Panc1 (cell line): ENCODE results near the gene INTS3. TPM values are rescaled to one million over a fixed set of nuclear protein-coding genes. Genes with fewer than 3 reads are reported as not detected.

Source experiments
- ATAC-seq: fragments of 200-7000 bp; cut with Tn5 transposase; 2 replicates; pipeline ENCODE4 v1.9.1; 2020; ENCODE audit warnings: mild to moderate bottlenecking, moderate library complexity
- BruUV-seq: library from RNA; stranded (reverse); fragments of 400-500 nt; replicated peaks from 2 replicates; lab custom pipeline; 2021; lab: Mats Ljungman, UMichigan
- CTCF ChIA-PET: fragments of 300-600 bp; sonication (Branson Sonifier 250); formaldehyde crosslinking; loops from one replicate; lab custom pipeline; 2022; ENCODE audit warnings: antibody characterized with exemption; lab: Charles Lee
- POLR2A ChIA-PET: fragments of 300-600 bp; sonication (Branson Sonifier 250); formaldehyde crosslinking; loops from one replicate; lab custom pipeline; 2022; ENCODE audit warnings: antibody characterized with exemption; lab: Charles Lee
- DNase-seq: peaks from one replicate; pipeline ENCODE4 v3.0.0-alpha.2; 2010; ENCODE audit warnings: low read depth, low spot score
- H3K27ac ChIP-seq: 2 replicates; pipeline ENCODE4 v1.5.1; 2011; ENCODE audit warnings: mild to moderate bottlenecking, low read length, inconsistent platforms
- H3K27me3 ChIP-seq: fragments of 200-500 bp; sonication (Bioruptor generic); 2 replicates; pipeline ENCODE4 v1.6.0; 2014; ENCODE audit warnings: low read length, inconsistent platforms; ENCODE audit not compliant: control insufficient read depth, insufficient read depth
- H3K36me3 ChIP-seq: fragments of 200-500 bp; sonication (Bioruptor generic); 2 replicates; pipeline ENCODE4 v1.5.1; 2014; ENCODE audit warnings: inconsistent platforms, mild to moderate bottlenecking, low read length, moderate library complexity; ENCODE audit not compliant: control insufficient read depth, insufficient read depth
- H3K4me1 ChIP-seq: 2 replicates; pipeline ENCODE4 v1.5.1; 2011; ENCODE audit warnings: inconsistent platforms, mild to moderate bottlenecking, low read length, moderate library complexity; ENCODE audit not compliant: control insufficient read depth, insufficient read depth
- H3K4me3 ChIP-seq, 2 experiments: 2 replicates each; pipeline ENCODE4 v1.5.1; 2011 to 2012; ENCODE audit warnings: low read depth in 2 of 2, low read length in 2 of 2, mild to moderate bottlenecking in 2 of 2, inconsistent platforms in 1 of 2, moderate library complexity in 1 of 2
- H3K9me3 ChIP-seq: fragments of 200-500 bp; sonication (Bioruptor generic); 2 replicates; pipeline ENCODE4 v1.5.1; 2014; ENCODE audit warnings: low read depth, mild to moderate bottlenecking, inconsistent platforms, low read length, moderate library complexity; ENCODE audit not compliant: control insufficient read depth, insufficient read depth
- POLR2AphosphoS5 ChIP-seq: IDR thresholded peaks from 2 replicates; pipeline ENCODE4 v1.6.1; 2012; ENCODE audit warnings: mild to moderate bottlenecking, low read depth, low read length, moderate library complexity
- SIN3A ChIP-seq: IDR thresholded peaks from 2 replicates; pipeline ENCODE4 v1.6.1; 2012; ENCODE audit warnings: low read depth, mild to moderate bottlenecking, low read length, moderate library complexity, borderline replicate concordance; ENCODE audit not compliant: insufficient read depth
- TCF7L2 ChIP-seq: IDR thresholded peaks from 2 replicates; pipeline ENCODE4 v1.6.1; 2011; ENCODE audit warnings: mild to moderate bottlenecking, low read depth, low read length, inconsistent platforms
- in situ Hi-C: cut with HindIII; loops from 2 replicates; pipeline ENCODE4 v1.10.0; 2016; ENCODE audit warnings: low sequenced_read_pairs, low pct_unique_long_range_greater_than_20kb
- intact Hi-C: fragments of 100-400 bp; cut with micrococcal nuclease; formaldehyde crosslinking; loops from one replicate; pipeline ENCODE4 v1.10.0; 2022; ENCODE audit not compliant: unreplicated experiment
- total RNA-seq: library from RNA; stranded (reverse); gene quantifications from one replicate; pipeline ENCODE4 v1.2.1, GENCODE V29; 2021; ENCODE audit not compliant: unreplicated experiment
- TF ChIP-seq, protein P1 (sequence below), 2 experiments: IDR thresholded peaks; 2 replicates each; pipeline ENCODE4 v1.6.1; 2011 to 2012; ENCODE audit warnings: low read depth in 2 of 2, control low read depth in 1 of 2, low read length in 1 of 2, mild to moderate bottlenecking in 1 of 2, moderate library complexity in 1 of 2; ENCODE audit not compliant: insufficient read depth in 1 of 2
- TF ChIP-seq, protein P2 (sequence below): fragments of 450-650 bp; IDR thresholded peaks from 2 replicates; pipeline ENCODE4 v1.5.1; 2017; ENCODE audit warnings: mild to moderate bottlenecking

Gene INTS3
- total RNA-seq, 1 experiment from 2014 or later, result 77.3 TPM

DNA sequence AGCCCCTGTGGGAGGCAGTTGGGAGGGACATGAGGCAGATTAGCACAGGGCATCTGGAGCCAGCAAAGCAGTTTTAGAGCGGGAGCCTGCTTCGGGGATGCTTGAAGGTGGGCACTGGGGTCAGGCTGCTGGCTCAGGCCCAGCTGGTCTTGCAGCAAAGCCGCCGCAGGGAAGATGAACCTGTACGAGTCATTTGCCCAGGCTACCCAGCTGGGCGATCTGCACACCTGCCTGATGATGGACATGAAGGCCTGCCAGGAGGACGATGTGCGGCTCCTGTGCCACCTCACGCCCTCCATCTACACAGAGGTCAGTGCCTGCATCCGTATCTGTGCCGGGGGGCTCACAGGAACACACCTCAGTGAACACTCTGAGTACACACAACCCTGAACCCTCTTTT lies 39.7 kb downstream of the INTS3 start:
- intact Hi-C loops (no loop called here), in situ Hi-C loops (no loop called here)
- Histone ChIP-seq H3K27me3 (no peaks in the 10 kb centered on the region), H3K9me3 (no peaks in the 10 kb centered on the region), H3K4me3 (no peak overlapping the region), H3K27ac (no peak overlapping the region), H3K4me1 (no peaks in the 10 kb centered on the region), H3K36me3 (peaks cover 15% of the 10 kb centered on the region)
- DNase-seq (no peak), ATAC-seq (no peak)
- ChIA-PET CTCF (no interaction called here), POLR2A (no interaction called here)
- BruUV-seq, result no TSS peak
- TF ChIP-seq POLR2AphosphoS5, result no peak
- TF ChIP-seq SIN3A, result no peak
- no peak for TF ChIP-seq TCF7L2
- TF ChIP-seq, protein P1, sequence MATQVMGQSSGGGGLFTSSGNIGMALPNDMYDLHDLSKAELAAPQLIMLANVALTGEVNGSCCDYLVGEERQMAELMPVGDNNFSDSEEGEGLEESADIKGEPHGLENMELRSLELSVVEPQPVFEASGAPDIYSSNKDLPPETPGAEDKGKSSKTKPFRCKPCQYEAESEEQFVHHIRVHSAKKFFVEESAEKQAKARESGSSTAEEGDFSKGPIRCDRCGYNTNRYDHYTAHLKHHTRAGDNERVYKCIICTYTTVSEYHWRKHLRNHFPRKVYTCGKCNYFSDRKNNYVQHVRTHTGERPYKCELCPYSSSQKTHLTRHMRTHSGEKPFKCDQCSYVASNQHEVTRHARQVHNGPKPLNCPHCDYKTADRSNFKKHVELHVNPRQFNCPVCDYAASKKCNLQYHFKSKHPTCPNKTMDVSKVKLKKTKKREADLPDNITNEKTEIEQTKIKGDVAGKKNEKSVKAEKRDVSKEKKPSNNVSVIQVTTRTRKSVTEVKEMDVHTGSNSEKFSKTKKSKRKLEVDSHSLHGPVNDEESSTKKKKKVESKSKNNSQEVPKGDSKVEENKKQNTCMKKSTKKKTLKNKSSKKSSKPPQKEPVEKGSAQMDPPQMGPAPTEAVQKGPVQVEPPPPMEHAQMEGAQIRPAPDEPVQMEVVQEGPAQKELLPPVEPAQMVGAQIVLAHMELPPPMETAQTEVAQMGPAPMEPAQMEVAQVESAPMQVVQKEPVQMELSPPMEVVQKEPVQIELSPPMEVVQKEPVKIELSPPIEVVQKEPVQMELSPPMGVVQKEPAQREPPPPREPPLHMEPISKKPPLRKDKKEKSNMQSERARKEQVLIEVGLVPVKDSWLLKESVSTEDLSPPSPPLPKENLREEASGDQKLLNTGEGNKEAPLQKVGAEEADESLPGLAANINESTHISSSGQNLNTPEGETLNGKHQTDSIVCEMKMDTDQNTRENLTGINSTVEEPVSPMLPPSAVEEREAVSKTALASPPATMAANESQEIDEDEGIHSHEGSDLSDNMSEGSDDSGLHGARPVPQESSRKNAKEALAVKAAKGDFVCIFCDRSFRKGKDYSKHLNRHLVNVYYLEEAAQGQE (IDR thresholded peaks at IDR 0.05; ENCODE audit: insufficient read depth in 1 of 2, low read depth in 2 of 2, low read length in 1 of 2), result no peak
- TF ChIP-seq, protein P2, sequence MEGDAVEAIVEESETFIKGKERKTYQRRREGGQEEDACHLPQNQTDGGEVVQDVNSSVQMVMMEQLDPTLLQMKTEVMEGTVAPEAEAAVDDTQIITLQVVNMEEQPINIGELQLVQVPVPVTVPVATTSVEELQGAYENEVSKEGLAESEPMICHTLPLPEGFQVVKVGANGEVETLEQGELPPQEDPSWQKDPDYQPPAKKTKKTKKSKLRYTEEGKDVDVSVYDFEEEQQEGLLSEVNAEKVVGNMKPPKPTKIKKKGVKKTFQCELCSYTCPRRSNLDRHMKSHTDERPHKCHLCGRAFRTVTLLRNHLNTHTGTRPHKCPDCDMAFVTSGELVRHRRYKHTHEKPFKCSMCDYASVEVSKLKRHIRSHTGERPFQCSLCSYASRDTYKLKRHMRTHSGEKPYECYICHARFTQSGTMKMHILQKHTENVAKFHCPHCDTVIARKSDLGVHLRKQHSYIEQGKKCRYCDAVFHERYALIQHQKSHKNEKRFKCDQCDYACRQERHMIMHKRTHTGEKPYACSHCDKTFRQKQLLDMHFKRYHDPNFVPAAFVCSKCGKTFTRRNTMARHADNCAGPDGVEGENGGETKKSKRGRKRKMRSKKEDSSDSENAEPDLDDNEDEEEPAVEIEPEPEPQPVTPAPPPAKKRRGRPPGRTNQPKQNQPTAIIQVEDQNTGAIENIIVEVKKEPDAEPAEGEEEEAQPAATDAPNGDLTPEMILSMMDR, result no peak

DNA sequence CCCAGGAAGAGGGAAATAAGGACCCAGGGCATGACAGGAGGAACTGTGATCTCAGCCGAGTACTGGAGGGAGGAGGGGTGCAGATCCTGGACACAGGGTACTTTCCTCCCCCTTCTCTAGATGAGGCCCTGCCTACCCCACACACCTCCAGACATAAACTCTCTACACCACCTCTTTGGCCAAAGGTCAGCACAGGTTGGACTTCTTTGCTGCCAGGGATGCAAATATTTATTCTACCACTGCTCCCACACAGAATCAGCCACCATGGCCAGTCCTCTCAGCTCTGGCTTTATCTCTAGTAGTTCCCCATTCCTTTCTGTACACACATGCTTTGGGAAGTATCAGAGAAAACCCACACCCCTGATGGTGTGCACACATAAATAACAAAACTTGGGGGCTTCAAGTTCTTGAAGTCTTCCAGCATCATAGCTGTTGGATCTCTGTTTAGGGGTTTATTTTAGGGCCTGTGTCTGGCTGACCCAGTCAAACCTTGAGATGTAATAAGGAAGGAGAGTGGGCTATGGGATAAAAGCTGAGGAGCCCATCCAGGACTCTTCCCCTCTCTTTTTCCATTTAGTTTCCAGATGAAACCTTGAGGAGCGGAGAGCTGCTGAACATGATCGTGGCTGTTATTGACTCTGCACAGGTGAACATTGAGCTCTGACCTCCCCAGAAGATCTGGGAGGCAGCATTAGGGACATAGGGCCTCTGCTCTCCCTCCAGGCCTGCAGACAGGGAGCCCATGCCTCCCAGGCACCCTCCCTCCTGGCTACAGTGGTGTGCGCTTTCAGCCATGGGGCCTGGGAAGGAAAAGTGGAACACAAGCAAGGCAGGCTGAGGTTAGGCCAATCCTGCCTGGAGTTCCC lies 40.7 kb downstream of the INTS3 start:
- Histone ChIP-seq H3K27me3 (no peaks in the 10 kb centered on the region), H3K36me3 (peaks cover 10% of the 10 kb centered on the region; the same call in 1 of the 2 replicates), H3K27ac (no peak overlapping the region), H3K4me3 (no peak overlapping the region), H3K4me1 (no peaks in the 10 kb centered on the region), H3K9me3 (no peaks in the 10 kb centered on the region)
- POLR2A ChIA-PET, result no interaction called here
- no peak for DNase-seq
- TF ChIP-seq TCF7L2 (no peak), SIN3A (no peak)
- CTCF ChIA-PET, result no interaction called here
- ATAC-seq, result no peak
- no TSS peak for BruUV-seq
- in situ Hi-C loops (no loop called here), intact Hi-C loops (no loop called here)

DNA sequence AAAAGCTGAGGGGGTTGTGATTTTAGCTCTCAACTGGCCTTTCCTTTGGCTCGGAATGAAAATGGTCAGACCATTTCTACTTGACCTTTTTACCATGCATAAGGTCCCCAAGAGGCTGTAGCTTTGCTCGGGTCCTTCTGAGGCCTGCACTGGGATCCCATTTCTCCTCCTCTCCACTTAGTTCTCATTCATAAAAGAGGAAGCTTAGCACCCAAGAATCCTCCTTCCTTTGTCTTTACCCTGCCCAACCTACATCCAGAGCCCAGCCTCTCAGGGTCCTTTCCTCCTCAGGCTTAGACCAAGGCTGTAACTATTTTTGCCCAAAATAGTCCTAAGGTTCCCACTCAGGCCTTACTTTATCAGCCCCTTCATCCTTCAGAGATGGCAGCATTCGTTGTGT lies 41.4 kb downstream of the INTS3 start:
- no peaks in the 10 kb centered on the region for H3K9me3 ChIP-seq
- no peak for DNase-seq
- no TSS peak for BruUV-seq
- intact Hi-C loops (no loop called here), in situ Hi-C loops (no loop called here)
- no peaks in the 10 kb centered on the region for H3K4me1 ChIP-seq
- H3K27ac ChIP-seq, result no peak overlapping the region
- H3K4me3 ChIP-seq, result no peak overlapping the region
- peaks cover 9% of the 10 kb centered on the region; the same call in 1 of the 2 replicates for H3K36me3 ChIP-seq
- no peaks in the 10 kb centered on the region for H3K27me3 ChIP-seq
- POLR2A ChIA-PET, result no interaction called here
- TF ChIP-seq POLR2AphosphoS5 (no peak), TCF7L2 (no peak)
- TF ChIP-seq, protein P1 (IDR thresholded peaks at IDR 0.05; ENCODE audit: insufficient read depth in 1 of 2, low read depth in 2 of 2, low read length in 1 of 2), result no peak
- TF ChIP-seq, protein P2, result no peak
- CTCF ChIA-PET, result no interaction called here
- ATAC-seq, result no peak
